ENCODE data around the gene LRRC32.
"Not testable (repeated sequence)": the region's sequence is repeated elsewhere in the genome, so short reads cannot be mapped to it uniquely, and the experiment has no call there.

The LRRC32 gene

GRCh38 chr11:76608879-76609460 is 61.6 kb downstream of the LRRC32 start:
- not testable (repeated sequence) for DNase-seq

- not testable (repeated sequence) for DNase-seq
Observed at GRCh38 chr11:76608228-76608627, 62.3 kb downstream of the LRRC32 start.

All from EL (cell line).